Sigmoid colon (tissue), 3 donors: ENCODE measurements around the gene LRRC45.

Source experiments
- POLR2A ChIP-seq, 2 donors: fragments of 450-650 bp; IDR thresholded peaks; one replicate each; pipeline ENCODE4 v1.6.1; 2016; ENCODE audit warnings: antibody characterized with exemption in 2 of 2, mild to moderate bottlenecking in 2 of 2, moderate library complexity in 2 of 2
- TF ChIP-seq, protein P1 (sequence below), 4 experiments: fragments of 450-650 bp in 3 of 4; fragments of 200-600 bp in 1 of 4; IDR thresholded peaks; one replicate each; pipeline ENCODE4 v1.5.1; 2016 to 2019; ENCODE audit warnings: antibody characterized with exemption in 4 of 4, mild to moderate bottlenecking in 3 of 4, moderate library complexity in 2 of 4

DNA sequence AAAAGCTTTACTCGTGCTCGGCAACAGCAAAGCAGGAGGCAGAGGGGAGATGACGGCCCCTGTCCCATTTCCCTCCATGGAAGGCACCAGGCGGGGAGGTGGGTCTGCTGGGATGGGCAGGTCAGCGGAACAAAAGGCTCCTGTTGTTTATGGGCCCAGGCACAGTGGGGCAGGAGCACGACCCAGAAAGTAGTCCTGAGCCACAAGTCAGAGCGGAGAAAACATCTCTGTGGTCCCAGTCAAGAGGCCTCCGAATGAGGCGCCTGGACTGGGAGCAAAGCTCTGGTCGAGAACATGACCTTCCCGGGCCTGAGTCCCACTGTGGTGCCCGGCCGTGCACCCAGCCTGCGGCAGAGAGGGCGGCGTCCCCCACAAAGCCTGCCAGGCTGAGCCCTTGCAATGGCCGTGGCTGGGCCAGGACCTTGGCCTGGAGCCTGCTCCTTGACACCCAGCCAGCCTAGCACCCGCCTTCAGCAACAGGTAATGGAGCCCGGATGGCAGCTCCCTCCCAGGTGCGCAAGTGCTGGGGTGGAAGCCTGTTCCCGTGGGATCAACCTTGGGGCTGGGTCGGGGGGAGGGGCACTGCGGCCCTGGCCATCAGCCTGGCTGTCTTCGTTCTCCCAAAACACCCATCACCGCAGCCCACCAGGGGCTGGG, 24.9 kb downstream of the LRRC45 start:
- TF ChIP-seq, protein P1, sequence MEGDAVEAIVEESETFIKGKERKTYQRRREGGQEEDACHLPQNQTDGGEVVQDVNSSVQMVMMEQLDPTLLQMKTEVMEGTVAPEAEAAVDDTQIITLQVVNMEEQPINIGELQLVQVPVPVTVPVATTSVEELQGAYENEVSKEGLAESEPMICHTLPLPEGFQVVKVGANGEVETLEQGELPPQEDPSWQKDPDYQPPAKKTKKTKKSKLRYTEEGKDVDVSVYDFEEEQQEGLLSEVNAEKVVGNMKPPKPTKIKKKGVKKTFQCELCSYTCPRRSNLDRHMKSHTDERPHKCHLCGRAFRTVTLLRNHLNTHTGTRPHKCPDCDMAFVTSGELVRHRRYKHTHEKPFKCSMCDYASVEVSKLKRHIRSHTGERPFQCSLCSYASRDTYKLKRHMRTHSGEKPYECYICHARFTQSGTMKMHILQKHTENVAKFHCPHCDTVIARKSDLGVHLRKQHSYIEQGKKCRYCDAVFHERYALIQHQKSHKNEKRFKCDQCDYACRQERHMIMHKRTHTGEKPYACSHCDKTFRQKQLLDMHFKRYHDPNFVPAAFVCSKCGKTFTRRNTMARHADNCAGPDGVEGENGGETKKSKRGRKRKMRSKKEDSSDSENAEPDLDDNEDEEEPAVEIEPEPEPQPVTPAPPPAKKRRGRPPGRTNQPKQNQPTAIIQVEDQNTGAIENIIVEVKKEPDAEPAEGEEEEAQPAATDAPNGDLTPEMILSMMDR (IDR thresholded peaks at IDR 0.05), result no peak
- no peak for TF ChIP-seq POLR2A (IDR thresholded peaks at IDR 0.05)
